Thyroid gland (tissue), 4 donors: ENCODE data around the gene PTPRC. TPM values are rescaled to one million over a fixed set of nuclear protein-coding genes. Genes with fewer than 3 reads are reported as not detected.

Experiments used
- DNase-seq, 2 donors: peaks; one replicate each; pipeline ENCODE4 v3.0.0-alpha.2; 2019
- H3K27ac ChIP-seq, 3 donors: fragments of 200-600 bp; sonication (generic); 1 replicate in 2 of 3; 2 replicates in 1 of 3; pipeline ENCODE4 v1.5.1; 2016 to 2019; ENCODE audit warnings: mild to moderate bottlenecking in 1 of 3, moderate library complexity in 1 of 3
- H3K27me3 ChIP-seq: fragments of 200-600 bp; sonication (generic); one replicate; pipeline ENCODE4 v1.5.1; 2019
- H3K36me3 ChIP-seq, 2 donors: fragments of 200-600 bp; sonication (generic); one replicate each; pipeline ENCODE4 v1.5.1; 2016 to 2019
- H3K4me1 ChIP-seq, 2 donors: fragments of 200-600 bp; sonication (generic); one replicate each; pipeline ENCODE4 v1.5.1; 2017 to 2019
- H3K4me3 ChIP-seq, 3 donors: fragments of 200-600 bp; sonication (generic); replicated peaks in 1 of 3; 1 replicate in 2 of 3; 2 replicates in 1 of 3; pipeline ENCODE4 v1.5.1; 2016; ENCODE audit warnings: mild to moderate bottlenecking in 1 of 3
- H3K9me3 ChIP-seq: fragments of 200-600 bp; sonication (generic); one replicate; pipeline ENCODE4 v1.5.1; 2017
- POLR2A ChIP-seq, 2 donors: fragments of 450-650 bp; IDR thresholded peaks; one replicate each; pipeline ENCODE4 v1.6.1; 2017; ENCODE audit warnings: antibody characterized with exemption in 2 of 2, mild to moderate bottlenecking in 2 of 2, moderate library complexity in 1 of 2
- WGBS, 2 donors: methylation state at CpG; one replicate each; pipeline ENCODE4 v1.1.5; 2017; 5-methylcytosine and 5-hydroxymethylcytosine counted together
- intact Hi-C: fragments of 100-400 bp; cut with DNase I; formaldehyde crosslinking; loops from one replicate; pipeline ENCODE4 v1.15.1; 2023
- total RNA-seq, 4 donors: library from RNA; depleted of rRNA; stranded (reverse); fragments of >200 nt; gene quantifications; one replicate each; pipeline ENCODE4 v1.2.3, GENCODE V29; 2016
- TF ChIP-seq, protein P1 (sequence below), 6 experiments: fragments of 200-600 bp in 3 of 6; fragments of 450-650 bp in 3 of 6; sonication (generic) in 3 of 6; IDR thresholded peaks; one replicate each; pipeline ENCODE4 v1.5.1; 2016 to 2019; ENCODE audit warnings: antibody characterized with exemption in 6 of 6, mild to moderate bottlenecking in 2 of 6, inconsistent platforms in 1 of 6, moderate library complexity in 1 of 6

Gene PTPRC
- total RNA-seq, 4 donors from 2014 or later, result 11.5 to 23.8 (median 16.9) TPM

GRCh38 chr1:198677871-198678270 lies 39.0 kb downstream of the PTPRC start:
- 88% methylated on average over 2 of the region's 2 CpGs for WGBS, 2 donors
- TF ChIP-seq, protein P1, sequence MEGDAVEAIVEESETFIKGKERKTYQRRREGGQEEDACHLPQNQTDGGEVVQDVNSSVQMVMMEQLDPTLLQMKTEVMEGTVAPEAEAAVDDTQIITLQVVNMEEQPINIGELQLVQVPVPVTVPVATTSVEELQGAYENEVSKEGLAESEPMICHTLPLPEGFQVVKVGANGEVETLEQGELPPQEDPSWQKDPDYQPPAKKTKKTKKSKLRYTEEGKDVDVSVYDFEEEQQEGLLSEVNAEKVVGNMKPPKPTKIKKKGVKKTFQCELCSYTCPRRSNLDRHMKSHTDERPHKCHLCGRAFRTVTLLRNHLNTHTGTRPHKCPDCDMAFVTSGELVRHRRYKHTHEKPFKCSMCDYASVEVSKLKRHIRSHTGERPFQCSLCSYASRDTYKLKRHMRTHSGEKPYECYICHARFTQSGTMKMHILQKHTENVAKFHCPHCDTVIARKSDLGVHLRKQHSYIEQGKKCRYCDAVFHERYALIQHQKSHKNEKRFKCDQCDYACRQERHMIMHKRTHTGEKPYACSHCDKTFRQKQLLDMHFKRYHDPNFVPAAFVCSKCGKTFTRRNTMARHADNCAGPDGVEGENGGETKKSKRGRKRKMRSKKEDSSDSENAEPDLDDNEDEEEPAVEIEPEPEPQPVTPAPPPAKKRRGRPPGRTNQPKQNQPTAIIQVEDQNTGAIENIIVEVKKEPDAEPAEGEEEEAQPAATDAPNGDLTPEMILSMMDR (IDR thresholded peaks at IDR 0.05), result no peak
- no peak for TF ChIP-seq POLR2A (IDR thresholded peaks at IDR 0.05)
- no peak overlapping the region for H3K27ac ChIP-seq
- no peaks in the 10 kb centered on the region for H3K36me3 ChIP-seq
- peaks cover 0 to 6% of the 10 kb centered on the region in 2 donors for H3K4me1 ChIP-seq
- intact Hi-C loops, result no loop called here
- H3K9me3 ChIP-seq, result no peaks in the 10 kb centered on the region
- no peak for DNase-seq
- no peaks in the 10 kb centered on the region for H3K27me3 ChIP-seq
- H3K4me3 ChIP-seq, result no peak overlapping the region

DNA sequence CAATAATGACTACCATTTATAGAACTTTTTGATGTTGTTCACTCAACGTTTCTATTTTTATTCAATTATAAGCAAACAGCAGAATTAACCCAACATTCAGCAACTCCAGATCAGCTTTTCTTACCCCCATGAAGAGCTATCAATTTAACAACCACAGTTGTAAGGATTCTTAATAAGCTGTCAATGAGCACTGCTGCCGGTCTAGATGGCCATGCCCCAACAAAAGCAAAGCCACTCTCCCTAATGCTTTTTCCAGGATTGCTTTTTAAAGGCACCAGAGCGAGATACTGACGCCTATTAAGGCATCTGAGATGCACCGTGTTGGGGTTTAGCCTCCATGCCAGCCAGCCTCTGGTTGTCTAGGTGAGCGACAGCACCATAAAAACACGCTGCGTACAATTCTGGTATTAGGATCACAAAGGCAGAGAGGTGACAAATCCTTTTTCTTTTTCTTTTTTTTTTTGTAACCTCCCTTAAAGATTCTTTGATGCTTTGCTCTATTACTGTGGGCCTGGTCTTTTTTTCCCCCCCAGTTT lies 39.5 kb downstream of the PTPRC start:
- H3K9me3 ChIP-seq, result no peaks in the 10 kb centered on the region
- H3K36me3 ChIP-seq, result no peaks in the 10 kb centered on the region
- no peak overlapping the region for H3K4me3 ChIP-seq
- no peak overlapping the region for H3K27ac ChIP-seq
- no peak for DNase-seq
- intact Hi-C loops, result no loop called here
- no peak for TF ChIP-seq POLR2A (IDR thresholded peaks at IDR 0.05)
- TF ChIP-seq, protein P1 (IDR thresholded peaks at IDR 0.05), result no peak
- 76 to 84% methylated on average over 8 of the region's 8 CpGs for WGBS, 2 donors
- H3K4me1 ChIP-seq, result peaks cover 0 to 6% of the 10 kb centered on the region in 2 donors
- no peaks in the 10 kb centered on the region for H3K27me3 ChIP-seq

- no peak overlapping the region for H3K4me3 ChIP-seq
- no peak for TF ChIP-seq POLR2A (IDR thresholded peaks at IDR 0.05)
- TF ChIP-seq, protein P1 (IDR thresholded peaks at IDR 0.05), result no peak
These were observed 40.1 kb downstream of the PTPRC start for GRCh38 chr1:198678901-198679329.

DNA sequence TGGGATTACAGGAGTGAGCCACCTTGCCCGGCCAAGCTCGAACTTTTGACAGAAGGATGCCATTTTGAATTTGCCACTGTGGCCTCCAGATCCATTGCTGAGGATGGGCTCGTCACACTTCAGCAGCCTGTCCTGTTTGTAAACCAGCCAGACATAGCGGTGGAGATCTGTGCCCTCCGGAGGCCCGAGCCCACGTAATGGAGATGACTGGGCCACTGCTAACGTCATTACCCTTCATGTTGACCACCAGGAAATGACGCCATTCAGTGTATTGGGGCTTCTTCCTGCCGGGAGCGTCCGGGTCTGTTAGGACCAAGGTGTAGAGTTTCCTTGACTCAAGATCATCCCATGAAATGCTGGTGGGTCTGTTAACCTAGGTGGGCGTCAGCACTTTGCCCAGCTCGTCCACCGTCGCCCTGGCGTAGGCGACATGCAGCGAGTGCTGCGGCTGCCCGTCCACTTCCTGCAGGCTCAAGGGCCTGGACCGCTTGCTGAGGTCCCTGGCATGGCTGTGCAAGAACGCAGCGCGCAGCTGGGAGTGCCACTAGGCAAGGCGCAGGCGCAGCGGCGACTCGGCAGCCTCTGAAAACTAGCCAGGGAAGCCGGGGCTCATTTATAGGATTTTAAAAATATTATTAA lies 40.8 kb downstream of the PTPRC start:
- DNase-seq, result no peak
- intact Hi-C loops, result no loop called here
- no peak overlapping the region for H3K27ac ChIP-seq
- H3K27me3 ChIP-seq, result no peaks in the 10 kb centered on the region
- peaks cover 0 to 6% of the 10 kb centered on the region in 2 donors for H3K4me1 ChIP-seq
- H3K9me3 ChIP-seq, result no peaks in the 10 kb centered on the region
- 85 to 96% methylated on average over 25 to 31 of the region's 31 CpGs for WGBS, 2 donors
- TF ChIP-seq POLR2A (IDR thresholded peaks at IDR 0.05), result no peak
- TF ChIP-seq, protein P1 (IDR thresholded peaks at IDR 0.05), result no peak
- H3K36me3 ChIP-seq, result no peaks in the 10 kb centered on the region
- H3K4me3 ChIP-seq, result no peak overlapping the region

More at GRCh38 chr1:198678901-198679329, 40.1 kb downstream of the PTPRC start:
- Histone ChIP-seq H3K36me3 (no peaks in the 10 kb centered on the region), H3K4me1 (peaks cover 0 to 6% of the 10 kb centered on the region in 2 donors), H3K27ac (no peak overlapping the region), H3K9me3 (no peaks in the 10 kb centered on the region), H3K27me3 (no peaks in the 10 kb centered on the region)
- no peak for DNase-seq
- intact Hi-C loops, result no loop called here
- 90 to 92% methylated on average over 12 of the region's 12 CpGs for WGBS, 2 donors

DNA sequence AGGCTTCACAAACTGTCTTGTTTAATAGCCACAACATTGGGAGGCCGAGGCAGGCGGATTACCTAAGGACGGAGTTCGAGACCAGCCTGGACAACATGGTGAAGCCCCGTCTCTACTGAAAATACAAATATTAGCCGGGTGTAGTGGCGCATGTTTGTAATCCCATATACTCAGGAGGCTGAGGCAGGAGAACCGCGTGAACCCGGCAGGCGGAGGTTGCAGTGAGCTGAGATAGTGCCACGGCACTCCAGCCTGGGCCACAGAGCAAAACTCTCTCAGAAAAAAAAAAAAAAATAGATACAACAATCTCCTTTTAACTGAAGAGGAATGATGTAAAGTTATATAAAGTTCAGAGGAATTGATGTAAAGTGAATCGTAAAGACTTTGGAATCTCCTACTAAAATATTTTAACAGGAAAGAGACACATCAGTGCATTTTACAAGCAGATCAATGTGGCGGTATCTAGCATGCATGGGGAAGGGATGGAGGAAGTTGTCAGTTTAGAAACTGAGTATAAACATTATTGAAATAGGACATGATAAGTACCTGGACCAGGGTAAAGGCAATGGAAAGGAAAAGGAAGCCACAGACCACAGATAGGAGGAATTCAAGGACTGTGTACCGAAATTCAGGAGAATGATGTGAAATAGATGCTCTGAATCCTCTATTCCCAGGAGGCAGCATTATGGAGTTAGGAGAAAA lies 41.5 kb downstream of the PTPRC start:
- Histone ChIP-seq H3K4me1 (peaks cover 0 to 6% of the 10 kb centered on the region in 2 donors), H3K27ac (no peak overlapping the region), H3K9me3 (no peaks in the 10 kb centered on the region), H3K36me3 (no peaks in the 10 kb centered on the region), H3K4me3 (no peak overlapping the region), H3K27me3 (no peaks in the 10 kb centered on the region)
- intact Hi-C loops, result no loop called here
- 93 to 96% methylated on average over 15 of the region's 15 CpGs for WGBS, 2 donors
- TF ChIP-seq, protein P1 (IDR thresholded peaks at IDR 0.05), result no peak
- no peak for TF ChIP-seq POLR2A (IDR thresholded peaks at IDR 0.05)
- no peak for DNase-seq
